Activated CD4-positive, alpha-beta T cell treated with anti-CD3 and anti-CD28 coated beads for 1 hour (primary cell): ENCODE data around the gene MDM2.

Source experiments
- DNase-seq: peaks from one replicate; pipeline ENCODE4 v3.0.0-alpha.2; 2020

MDM2 gene

DNA sequence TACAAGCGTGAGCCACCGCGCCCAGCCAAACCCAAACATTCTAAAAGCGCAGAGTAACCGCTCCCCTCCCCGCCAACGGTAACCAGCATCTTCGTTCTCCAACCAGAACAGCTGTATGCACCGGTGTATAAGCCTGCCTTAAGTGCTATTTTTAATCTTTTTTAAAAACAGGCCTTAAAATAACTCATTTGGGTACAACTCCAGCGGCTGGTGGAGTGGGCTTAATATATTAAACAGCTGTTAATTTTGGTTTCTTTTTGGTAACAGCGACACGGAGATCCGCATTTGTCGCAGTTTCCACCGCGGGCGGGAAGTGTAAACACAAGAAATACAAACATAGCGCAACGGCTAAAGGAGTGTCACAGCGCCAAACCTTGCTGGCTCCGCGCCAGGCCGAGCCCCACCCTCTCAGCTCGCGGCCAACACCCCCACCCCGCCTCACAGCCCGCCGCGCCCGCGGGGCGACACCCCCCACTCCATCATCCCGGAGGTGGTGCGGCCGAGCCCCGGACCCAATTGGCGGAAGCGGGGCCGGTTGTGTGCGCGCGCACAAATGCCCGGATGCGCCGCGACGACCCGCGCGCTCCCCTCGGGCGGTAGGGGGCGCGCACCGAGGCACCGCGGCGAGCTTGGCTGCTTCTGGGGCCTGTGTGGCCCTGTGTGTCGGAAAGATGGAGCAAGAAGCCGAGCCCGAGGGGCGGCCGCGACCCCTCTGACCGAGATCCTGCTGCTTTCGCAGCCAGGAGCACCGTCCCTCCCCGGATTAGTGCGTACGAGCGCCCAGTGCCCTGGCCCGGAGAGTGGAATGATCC, at the start of gene MDM2:
Gene MDM2, plus strand, starts transcription at position 602 of the 812 bp plus-strand sequence. CDS start 301 bp downstream, outside the sequence.
- peak; percentile 95 for DNase-seq

DNA sequence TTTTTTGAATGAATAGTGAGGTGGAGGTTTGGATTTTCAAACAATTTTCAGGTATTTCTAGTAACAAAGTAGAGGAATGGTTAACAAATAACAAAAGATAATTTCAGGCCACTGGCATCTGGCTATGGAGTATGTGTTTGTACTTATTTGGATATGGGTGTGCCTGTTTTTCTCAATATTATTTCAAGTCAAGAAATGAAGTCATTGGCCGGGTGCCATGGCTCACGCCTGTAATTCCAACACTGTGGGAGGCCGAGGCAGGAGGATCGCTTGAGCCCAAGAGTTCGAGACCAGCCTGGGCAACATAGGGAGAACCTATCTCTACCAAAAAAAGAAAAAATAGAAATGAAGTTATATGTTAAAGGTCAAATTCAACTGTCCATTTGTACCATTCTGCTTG, 48.1 kb upstream of the MDM2 start:
- DNase-seq: no peak

DNA sequence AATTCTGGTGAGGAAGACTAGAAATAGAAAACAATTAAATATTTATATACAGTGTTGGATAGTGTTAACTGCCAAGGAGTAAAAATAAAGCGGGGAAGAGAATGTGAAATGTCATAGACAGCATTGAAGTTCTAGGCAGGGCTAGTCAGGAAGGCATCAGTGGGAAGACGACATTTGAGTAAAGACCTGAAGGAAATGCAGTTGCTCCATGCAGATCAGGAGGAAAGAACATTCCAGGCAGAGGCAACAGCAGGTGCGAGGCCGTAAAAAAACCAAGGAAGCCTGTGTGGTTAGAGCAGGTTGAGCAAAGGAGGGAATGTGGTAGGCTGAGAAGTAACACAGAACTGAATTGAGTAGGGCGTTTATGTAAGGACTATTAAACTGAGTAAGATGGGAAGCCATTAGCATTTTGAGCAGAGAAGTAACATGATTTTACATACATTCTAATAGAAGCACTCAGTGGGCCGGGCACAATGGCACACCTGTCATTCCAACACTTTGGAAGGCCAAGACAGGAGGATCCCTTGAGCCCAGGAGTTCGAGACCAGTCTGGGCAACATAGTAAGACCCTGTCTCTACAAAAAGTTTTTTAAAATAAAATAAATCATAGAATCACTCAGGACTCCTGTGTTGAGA, 47.1 kb upstream of the MDM2 start:
- no peak for DNase-seq

DNA sequence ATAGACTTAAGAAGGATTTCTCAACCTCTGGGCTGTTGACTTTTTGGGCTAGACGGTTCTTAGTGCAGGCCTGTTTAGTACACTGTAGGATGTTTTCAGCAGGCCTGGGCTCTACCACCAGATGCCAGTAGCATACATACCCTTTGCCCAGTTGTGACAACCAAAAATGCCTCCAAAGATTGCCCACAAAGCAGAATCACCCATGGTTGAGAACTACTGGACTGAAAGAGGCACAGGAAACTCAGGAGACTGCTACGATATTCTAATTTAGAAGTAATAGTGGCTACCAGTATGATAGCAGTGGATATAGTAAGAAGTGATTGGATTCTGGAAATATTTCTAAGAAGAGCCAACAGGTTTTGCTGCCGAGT, 46.5 kb upstream of the MDM2 start:
- DNase-seq: no peak

DNA sequence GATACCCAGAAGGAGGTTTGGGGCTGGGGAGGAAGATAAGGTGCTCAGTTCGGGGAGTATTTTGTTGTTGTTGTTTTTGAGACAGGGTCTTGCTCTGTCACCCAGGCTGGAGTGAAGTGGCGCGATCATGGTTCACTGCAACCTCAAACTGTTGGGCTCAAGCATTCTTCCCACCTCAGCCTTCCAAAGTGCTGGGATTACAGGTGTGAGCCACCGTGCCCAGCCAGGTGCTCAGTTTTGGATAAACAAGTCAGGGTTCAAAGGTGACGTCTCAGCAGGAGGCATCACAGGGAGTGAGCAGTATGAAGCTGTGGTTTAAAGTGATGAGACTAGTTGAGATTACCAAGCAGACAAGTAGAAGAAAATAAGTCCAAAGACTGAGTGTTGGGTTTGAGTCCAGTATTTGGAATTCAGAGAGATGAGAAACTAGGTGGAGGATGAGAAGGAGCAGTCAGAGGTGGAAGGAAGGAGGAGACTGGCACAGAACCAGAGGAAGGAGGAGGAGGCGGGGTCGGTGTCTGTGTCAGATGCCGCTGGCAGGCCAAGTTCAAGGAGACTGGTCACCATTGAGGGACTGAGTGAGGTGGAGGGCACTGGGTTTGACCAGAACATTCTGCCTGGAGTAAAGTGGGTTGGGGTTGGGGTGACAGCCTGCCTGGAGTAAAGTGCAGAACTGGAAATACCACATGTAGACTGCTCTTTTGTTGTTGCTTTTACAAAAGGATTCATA, 45.9 kb upstream of the MDM2 start:
- DNase-seq: no peak

DNA sequence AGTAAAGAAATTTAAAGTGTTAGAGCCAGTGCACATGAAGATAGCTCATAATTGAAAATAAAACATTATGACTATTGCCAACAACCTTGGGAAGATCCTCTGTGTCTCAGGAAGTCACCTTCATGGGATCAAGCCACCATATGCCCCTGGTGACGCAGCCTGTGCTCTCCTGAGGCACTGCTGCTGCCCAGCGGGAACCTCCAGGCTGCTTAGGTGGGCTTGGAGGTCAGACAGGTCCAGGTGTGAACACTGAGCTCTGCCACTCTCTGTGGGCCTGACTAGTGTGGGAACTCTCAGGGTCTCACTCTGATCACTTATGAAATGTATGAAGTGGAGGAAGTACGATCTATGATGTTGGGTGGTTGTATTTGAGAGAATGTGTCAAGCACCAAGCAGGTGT, 45.3 kb upstream of the MDM2 start:
- DNase-seq: no peak

DNA sequence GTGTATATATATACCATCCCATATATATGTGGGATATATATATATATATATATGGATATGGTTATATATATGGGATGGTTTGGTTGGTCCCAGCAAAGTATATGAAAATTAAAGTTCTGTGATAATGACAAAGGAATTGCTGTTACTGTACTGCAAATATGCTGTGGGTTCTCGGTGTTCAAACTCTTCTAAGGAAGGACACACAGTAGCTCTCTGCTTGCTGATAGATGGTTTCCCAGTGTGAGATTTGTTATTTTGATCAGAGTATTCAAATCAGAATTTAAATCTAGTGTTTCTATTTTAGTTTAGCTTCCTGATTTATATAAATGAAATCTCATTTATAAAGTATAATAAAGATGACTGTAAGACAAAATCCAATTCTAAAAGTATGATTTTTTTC, 42.3 kb upstream of the MDM2 start:
- DNase-seq: no peak

DNA sequence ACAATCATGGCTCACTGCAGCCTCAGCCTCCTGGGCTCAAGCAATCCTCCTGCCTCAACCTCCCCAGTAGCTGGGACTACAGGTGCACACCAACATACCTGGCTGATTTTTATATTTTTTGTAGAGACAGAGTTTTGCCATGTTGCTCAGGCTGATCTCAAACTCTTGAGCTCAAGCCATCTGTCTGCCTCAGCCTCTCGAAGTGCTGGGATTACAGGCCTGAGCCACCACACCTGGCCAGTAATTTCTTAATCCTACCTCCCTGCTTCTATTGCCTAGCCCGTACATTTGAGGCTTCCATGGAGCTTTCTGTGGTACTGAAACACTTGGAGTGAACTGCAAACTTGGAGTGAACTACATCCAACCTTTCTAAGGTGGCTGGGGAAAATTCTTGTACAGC, 41.3 kb upstream of the MDM2 start:
- no peak for DNase-seq

DNA sequence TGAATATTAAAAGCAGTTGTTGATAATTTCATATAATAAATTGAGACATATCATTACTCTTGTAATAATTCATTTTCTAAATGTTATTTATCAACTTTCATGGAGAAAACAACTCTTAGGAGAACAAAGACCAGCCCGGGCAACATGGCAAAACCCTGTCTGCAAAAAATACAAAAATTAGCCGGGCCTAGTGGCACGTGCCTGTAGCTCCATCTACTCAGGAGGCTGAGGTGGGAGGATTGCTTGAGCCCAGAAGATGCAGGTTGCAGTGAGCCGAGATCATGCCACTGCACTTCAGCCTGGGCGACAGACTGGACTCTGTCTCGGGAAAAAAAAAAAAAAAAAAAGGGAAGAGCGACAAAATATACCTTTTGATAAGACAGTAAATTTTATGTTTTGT, 40.8 kb upstream of the MDM2 start:
- no peak for DNase-seq

DNA sequence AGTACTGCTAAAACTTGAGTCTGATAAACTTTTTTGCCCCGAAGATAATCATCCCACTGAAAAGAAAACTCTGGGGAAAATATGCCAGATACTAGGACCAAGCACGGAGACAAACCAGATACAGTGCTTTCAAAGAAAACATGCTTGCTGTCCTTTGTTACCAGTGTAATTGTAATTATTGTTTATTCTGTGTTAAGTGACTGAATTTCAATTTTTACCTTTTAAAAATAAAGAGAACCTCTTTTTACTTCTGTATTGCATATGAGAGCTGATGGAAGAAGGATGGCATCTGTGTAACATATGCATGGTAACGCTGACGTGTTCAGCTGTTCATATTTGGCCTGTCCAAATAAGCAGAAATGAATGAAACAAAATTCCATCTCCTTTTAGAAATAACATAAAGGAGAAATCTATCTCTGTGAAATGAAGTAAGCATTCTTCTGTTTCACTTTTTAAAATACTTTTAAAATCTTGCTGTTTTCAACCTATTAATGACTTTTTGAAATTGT, 39.5 kb upstream of the MDM2 start:
- no peak for DNase-seq

DNA sequence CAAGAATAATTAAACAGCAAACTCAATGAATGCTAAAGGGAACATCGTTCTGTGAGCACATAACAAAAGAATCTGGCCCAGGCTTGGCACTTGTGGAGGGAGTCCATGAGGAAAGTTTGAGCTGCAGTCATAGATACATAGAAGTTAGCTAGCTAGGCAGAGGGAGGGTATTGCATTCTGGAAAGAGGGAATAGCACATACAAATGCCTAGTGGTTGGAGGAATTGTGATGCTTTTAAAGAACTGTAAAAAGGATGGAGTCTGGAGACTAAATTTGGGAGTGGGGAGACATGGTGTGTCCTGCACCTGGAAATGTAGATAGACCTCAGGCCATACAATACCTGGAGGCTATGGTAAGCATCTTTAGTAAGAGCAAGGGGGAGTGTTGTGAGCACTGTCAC, 38.0 kb upstream of the MDM2 start:
- DNase-seq: no peak

DNA sequence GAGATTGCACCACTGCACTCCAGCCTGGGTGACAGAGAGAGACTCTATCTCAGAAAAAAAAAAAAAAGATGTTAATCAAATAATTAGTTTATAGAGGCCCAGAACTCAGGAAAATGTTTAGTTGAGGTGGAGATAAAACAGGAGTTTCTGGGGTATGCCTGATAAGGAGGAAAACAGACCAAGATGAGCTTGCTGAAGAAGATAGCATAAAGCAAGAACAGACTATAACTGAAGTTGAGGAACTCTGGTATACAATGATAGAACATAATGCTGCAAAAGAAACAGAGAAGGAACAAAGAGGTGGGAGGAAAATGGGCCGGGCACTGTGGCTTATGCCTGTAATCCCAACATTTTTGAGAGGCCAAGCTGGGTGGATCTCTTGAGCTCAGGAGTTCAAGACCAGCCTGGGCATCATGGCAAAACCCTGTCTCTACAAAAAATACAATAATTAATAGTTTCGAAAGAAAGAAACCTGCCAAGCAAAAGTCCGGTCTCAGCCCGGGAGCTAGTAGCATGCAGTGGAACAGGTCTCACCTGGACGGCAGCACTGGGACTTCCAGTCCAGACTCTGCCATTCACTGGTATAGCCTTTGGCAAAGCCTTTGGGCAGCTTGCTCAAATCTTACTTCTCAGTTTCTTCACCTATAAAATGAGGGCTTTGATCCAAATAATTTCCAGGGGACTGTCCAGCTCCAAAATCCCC, 36.6 kb upstream of the MDM2 start:
- no peak for DNase-seq

DNA sequence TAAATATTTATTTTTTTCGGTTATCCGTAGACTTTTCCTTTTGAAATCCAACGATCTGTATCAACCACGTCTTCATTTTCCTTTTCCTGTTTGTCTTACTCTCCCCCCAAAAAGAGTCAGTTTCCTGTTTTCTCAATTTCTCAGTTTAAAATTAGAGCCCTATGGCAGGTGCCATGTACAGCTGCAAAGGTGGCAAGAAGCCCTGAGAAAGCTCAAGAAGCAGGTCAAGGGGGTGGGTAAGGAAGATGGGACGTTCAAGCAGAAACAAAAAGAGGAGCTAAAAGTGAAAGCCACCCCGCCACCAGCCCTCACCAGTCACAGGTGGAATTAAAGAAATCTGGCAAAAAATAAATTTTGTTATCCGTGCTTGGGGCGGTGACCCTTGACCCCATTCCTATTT, 35.3 kb upstream of the MDM2 start:
- DNase-seq: no peak

DNA sequence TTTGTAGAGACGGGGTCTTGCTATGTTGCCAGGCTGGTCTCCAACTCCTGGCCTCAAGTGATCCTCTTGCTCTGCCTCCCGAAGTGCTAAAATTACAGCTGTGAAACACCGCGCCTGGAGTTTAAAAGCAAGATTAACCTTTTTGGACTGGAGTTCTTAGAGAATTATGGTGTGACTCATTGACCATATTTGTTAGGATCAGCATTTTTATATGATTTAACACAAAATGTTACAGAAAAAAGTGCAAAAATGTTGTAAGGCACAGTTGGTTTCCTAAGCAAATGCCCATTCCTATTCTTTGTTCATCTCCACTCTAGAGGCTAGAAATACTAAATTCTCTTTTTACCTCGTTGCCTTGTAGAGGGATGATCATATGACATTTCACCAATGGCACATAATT, 34.4 kb upstream of the MDM2 start:
- no peak for DNase-seq

DNA sequence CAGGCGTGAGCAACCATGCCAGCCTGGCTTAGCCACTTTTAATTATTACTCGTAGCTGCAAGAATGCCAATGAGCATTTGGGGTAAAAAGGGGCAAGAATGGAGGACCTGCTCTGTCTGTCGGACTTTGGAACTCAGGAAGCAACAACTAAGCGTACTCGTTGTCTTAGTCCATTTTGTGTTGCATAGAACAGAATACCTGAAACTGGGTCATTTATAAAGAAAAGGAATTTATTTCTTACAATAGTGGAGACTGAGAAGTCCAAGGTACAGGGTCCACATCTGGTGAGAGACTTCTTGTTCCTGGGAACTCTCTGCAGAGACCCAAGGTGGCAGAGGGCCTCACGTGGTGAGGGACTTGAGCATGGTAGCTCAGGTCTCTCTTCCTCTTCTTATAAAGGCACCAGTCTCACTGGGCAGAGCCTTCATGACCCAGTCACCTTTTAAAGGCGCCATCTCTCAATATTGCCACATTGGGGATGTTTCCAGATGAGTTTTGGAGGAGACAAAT, 32.8 kb upstream of the MDM2 start:
- no peak for DNase-seq

DNA sequence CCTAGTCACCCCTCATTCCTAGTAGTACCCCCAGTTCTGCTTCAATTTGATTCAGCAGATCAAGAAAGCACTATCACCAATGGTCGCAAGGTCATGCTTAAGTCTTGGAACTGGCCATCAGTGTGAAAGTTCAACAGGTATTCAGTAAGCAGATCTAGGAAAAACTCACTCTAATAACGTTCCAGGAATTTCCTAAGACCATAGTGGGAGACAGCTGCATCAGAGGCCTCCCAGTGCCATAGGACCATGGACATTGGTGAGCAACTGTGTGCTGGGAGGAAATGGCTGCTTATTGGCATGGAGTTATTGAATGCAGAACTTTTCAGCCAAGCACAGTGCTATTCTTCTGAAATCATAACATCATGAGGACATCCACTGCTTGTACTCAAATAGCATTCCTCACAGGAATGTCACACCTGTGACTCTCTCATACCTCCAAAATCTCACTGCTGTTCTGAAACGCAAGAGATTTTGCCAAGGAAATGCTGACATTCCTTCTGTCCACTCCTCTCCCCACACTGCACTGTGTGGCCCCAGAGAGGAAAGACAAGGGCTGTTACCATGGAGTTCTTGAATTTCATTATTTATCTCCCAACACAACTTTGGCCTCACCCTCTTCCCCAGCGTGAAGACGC, 30.9 kb upstream of the MDM2 start:
- DNase-seq: no peak

DNA sequence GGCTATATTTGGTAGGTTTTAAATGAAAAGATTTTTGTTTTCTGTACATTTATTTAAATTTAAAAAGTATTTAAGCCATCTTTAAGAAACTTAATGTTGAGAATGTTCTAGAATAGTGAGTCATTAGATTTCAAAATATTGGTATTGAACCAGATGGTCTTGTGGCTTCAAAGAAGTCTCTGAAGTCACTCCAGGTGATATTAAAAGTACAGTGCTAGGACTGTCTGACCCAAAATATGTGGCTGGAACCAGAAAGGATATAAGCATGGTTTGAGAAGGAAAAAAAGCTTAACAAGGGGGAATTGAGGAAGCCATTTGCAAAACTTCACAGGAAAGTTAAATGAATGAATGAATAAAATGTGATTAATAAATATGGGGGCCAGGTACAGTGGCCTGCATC, 28.7 kb upstream of the MDM2 start:
- DNase-seq: no peak

DNA sequence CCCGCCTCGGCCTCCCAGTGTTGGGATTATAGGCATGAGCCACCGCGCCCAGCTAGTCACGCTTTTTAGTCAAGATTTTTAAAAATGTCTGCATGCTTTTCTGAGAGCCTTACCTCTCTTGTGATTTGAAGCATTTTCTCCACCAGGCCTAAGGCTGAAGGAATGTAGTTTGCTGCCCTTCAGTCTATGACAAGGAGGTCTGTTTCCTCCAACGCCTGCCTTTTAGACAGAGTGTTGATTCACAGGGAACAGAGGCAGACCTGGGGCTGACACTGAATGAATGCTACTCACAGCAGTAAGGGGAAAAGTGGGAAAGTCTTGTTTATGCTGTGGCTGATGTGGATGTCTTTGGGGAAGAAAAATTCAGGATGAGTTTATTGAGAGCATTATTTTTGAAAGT, 27.2 kb upstream of the MDM2 start:
- DNase-seq: no peak

DNA sequence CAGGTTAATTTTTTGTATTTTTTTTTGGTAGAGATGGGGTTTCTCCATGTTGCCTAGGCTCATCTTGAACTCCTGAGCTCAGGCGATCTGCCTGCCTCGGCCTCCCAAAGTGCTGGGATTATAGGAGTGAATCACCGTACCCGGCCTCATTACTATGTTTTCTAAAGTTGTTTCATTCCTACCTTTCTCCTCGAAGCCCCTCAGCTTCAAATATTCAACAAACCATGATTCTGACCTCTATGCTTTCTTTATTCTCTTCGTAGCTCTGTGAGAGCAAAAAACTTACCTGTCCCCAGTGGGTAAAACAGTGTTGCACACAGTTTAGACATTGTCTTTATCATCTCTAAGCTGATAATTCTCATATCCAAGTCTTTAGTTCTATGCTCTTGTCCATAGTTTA, 26.2 kb upstream of the MDM2 start:
- DNase-seq: no peak

DNA sequence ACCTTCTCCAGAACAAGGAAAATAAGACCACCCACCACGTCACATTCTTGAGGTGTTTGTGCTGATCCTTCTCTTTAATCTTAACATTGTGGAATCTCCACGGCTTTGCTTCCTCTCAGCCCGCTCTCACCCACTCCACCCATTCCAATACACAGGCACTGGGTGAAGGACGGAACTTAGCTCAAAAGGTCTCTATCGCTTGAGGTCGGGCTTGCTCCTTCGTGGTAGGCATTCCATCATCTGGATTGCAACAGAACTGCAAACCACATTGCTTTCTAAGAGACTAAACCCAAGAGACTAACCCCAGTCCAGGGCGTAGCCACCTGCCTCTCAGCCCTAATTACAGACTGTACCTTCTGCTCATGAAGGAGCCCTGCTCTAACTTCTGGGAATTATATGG, 24.0 kb upstream of the MDM2 start:
- DNase-seq: no peak

DNA sequence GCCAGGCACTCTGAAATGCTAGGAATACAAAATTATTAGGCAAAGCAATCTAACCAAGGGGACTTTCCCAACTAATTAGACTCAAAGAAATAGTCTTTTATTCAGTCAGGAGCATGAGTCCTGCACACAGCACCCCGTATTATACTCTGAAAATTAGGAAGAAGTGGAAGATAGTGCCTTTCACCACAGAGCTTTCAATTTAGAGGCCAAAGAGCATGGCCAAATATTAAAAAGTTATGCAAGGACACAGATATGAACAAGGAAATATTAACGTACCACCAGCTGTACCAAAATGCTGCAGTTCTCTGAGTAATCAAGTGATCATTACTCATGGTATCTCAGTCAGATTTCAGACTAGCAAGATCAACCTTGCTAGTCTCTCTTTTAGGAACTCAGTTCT, 22.6 kb upstream of the MDM2 start:
- DNase-seq: no peak

DNA sequence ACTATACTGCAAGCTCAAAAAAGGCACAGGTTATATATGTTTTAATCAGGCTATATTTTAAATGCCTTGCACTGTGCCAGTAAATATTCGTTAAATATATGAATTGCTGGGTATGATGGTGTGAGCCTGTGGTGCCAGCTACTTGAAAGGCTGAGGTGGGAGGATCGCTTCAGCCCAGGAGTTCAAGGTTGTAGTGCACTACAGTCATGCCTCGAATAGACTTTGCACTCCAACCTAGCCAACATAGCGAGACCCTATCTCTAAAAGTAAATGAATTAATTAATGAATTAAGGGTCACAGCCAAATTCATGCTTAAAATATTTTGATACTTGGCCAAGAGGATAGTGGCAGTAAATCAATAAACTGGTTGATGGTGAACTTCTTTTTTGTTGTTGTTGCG, 22.2 kb upstream of the MDM2 start:
- DNase-seq: no peak

DNA sequence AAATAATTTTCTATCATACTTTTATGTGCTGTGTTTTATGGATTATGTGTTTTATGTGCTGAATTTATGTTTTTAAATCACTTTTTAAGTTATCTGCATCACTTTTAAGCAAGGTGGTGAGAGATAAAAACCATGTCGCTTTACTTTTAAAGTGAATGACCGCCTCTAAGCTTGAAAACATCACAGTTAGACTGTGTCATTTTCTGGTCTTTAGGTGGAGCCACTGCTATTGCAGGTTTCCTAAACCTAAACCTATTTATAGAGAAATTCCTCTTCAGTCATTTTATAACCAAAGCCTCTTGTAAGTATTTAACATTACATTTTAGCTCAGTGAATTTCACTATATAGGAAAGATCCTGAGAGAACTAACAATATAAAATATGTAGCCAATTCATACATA, 21.0 kb upstream of the MDM2 start:
- DNase-seq: no peak
